Suppressor macrophage treated with lipopolysaccharide for 4 hours (primary cell): ENCODE data around the gene ASTE1.
"Not testable (repeated sequence)": the region's sequence is repeated elsewhere in the genome, so short reads cannot be mapped to it uniquely, and the experiment has no call there.

ENCODE experiments used
- DNase-seq: peaks from one replicate; pipeline ENCODE4 v3.0.0-alpha.2; 2020

Gene ASTE1

DNA sequence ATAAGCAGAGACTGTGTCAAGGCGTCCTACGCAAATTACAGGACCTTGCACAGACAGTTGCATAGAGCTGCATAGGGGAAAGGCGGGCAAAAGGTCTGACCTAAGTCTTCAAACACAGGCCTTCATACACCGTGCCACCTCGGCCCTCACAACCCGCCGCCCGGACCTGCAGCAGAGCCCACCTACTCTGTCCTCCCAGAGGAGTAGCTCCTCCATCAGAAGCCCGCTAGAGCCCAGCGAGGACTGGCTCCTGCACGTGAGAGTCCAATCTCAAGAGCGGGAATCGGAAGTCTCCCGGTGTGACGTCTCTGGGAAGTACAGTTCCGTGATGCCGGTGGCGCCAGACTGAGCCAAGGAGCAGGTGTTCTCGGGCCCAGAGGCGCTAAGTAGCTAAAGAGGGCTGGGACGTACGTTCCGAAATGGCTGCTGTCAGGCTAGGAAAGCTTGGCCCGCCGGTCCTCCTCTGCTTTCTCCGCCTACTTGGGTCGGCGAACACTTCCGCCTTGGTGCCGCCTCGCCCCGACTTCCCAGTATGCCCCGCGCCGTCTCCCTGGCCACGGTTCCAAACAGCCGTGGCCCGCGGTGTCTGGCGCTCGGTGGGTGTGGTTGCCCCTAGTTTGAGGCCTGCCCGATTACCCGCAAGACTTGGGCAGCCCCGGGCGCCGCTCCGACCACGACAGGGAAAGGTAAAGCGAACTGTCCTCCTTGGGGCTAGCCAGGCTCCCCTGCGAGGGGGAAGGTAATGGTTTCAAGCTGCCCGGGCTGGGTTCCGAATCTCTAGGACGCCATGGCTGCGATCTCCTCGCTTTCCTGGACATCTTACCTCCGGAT lies at the start of gene ASTE1, which contains the start of gene NEK11:
ASTE1 (minus strand) TSS at position 505 of the 831 bp plus-strand sequence. CDS start 1,519 bp downstream, outside the sequence.
NEK11 (plus strand) TSS at position 557 of the 831 bp plus-strand sequence. CDS start 2,832 bp downstream, outside the sequence.
- DNase-seq, result peak; percentile 92

DNA sequence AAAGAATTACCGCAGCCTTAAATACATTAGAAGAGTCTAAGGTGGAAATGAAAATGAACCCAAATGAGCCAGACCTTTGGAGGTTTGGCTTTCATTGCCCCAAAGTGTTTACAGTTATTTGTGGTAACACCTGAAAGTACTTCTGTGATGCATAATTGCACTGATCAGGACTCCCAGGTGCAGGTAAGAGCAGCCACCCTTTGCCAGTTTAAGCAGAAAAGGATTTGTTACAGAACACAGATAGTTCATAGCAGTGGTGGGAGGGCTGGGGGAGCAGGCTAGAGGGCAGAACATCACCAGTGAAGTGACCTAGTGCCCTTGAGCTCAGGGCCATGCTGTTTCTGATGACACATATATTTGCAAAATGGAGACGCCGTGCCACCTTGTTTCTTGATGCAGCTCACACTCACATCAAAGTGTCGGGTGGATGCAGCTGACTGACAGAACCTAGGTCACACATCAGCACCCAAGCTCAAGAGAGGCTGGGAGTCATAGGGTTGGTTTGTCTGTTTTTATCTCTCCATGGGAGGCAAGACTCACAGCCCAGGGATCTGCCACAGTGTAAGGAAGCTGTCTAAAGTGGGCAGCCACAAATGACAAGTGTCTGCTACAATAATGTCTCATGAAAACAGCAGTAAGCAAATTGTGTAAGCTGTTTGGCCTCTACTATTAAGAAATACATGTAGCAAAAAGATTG lies 49.2 kb upstream of the ASTE1 start:
- DNase-seq, result no peak

- DNase-seq, result no peak
Measured at GRCh38 chr3:131072845-131073244, 46.2 kb upstream of the ASTE1 start.

DNA sequence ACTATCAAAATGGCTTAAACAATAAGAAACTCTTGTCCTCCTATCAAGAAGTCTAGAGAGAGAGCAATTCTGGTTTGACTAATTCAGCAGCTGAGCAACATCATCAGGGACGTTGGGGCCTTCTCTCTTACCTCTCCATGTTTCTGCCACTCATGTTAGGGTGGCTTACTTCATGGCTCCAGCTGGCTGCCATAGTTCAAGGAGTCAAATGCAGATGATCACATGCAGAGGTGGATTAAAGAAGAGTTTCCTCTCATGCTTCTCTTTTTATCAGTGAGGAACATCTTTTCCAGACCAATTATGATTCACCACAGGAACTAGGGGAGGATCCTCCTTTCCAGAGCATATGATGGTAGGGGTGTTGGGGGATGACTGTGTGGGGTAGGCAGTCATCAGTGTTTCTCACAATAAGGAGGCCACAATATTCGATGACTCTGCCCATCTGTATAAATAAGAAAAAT lies 45.5 kb upstream of the ASTE1 start:
- peak; percentile 49 for DNase-seq

DNA sequence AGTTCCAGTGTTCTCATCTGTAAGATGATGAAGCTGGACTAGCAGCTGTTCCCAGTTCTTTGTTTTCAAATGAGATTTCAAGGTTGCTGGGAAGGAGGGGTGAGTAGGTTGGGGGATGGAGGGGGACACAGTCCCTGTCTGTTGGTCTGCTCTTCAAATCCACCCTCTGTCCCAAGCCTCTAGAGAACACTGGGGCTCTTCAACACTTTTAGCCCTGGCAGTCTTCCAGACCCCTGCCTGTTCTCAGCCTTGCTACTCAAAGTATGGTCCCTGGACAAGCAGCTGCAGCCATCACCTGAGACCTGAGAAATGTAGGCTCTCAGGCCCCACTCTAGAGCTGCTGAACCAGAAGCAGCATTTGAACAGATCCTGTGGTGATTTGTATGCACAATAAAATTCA lies 41.4 kb upstream of the ASTE1 start:
- no peak for DNase-seq

DNA sequence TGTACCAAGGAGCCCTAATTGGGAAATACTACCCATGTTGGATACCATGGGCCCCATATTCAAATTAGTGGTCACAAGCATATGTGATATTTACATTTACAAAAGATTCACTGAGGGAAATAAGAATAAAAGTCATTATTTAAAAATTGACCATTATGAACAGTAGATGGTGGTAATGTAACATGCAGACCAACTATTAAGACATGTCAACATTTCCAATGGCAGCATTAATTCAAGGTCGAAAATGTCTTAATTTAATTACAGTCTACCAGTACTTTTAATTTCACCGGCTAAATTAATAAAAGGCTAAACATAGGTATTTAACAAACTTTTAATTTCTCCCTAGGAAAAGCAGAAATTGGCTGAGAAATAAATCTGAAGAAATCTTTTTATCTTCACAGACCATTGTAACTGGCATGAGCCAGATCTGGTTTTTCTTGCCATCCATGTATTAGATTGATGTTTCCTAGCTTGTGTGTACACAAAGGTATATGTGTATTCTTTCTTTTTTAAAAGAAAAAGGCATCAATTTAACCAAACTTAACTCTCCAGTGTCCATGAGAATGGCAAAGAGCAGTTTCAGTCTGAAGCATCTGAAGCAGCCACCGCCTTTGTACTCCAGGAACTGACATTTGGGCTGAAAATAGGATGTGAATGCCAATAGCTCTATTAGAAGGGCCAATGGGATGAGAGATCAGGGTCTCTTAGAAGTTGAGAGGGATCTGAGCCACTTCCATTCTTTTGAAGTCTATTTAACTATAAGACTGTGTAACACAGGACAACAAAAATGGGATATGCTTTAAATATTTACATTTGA lies 26.6 kb upstream of the ASTE1 start:
- no peak for DNase-seq

DNA sequence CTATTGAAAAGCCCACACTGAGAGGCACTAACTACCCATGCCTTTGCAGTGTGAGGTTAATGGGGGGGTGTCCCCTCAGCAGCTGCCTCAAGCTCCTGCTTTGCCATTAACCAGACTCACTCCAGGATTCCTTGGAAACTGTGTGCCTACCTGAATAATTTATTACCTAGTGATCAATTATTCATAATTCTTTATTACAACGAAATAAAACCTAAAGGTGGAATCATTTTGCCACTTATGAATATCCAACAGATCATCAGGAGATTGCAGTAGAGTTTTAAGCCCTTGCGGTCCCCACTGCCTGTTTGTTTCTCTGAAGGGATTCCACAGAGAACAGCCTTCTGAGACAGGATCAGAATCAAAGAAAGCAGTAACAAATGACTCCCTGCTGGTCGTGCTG lies 23.4 kb upstream of the ASTE1 start:
- no peak for DNase-seq

DNA sequence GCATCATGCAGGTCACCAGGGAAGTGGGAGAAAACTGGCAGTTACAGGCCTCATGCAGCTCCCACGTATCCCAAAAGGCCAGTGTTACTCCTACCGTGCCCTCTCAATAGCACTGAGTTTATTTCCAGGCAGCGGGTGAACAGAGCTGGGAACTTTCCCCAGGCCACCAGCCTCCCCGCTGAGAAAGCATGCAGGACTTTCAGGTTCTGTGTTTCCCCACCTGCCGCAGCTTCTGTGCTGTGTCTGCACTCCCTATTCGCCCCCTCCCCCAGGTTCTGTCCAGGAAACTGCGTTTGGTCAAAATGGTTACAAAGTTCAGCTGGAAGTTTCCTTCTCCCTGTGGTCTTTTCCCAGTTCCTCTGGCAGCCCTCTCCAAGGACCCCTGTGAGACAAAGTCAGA lies 21.4 kb upstream of the ASTE1 start:
- no peak for DNase-seq

GRCh38 chr3:131047582-131047981 lies 21.0 kb upstream of the ASTE1 start:
- DNase-seq, result no peak

DNA sequence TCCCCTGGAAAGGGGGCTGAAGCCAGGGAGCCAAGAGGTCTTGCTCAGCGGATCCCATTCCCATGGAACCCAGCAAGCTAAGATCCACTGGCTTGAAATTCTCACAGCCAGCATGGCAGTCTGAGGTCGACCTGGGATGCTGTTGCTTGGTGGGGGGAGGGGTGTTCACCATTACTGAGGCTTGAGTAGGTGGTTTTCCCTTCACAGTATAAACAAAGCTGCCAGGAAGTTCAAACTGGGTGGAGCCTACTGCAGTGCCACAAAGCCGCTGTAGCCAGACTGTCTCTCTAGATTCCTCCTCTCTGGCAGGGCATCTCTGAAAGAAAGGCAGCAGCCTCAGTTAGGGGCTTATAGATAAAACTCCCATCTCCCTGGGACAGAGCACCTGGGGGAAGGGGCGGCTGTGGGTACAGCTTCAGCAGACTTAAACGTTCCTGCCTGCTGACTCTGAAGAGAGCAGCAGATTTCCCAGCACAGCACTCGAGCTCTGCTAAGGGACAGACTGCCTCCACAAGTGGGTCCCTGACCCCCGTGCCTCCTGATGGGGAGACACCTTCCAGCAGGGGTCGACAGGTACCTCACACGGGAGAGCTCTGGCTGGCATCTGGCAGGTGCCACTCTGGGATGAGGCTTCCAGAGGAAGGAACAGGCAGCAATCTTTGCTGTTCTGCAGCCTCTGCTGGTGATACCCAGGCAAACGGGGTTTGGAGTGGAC lies 15.8 kb upstream of the ASTE1 start:
- not testable (repeated sequence) for DNase-seq

DNA sequence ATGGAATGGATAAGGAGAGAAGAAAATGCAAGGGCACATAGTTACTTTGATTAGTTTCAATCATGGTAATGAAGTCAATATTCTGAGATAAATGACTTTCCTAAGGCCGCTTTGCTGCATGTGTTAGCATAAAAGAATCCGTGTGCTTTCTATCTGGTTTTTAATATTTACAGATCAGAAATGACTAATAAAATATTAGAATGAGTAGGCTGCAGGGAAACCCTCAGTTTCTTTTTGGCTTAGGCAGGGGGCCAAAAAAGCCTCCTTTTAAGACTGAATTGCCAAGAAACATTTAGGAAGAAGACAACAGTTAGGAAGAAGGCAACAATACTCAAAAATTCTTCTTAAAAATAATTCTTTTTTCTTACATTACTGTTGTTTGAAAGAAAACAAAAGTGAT lies 11.7 kb upstream of the ASTE1 start:
- no peak for DNase-seq

DNA sequence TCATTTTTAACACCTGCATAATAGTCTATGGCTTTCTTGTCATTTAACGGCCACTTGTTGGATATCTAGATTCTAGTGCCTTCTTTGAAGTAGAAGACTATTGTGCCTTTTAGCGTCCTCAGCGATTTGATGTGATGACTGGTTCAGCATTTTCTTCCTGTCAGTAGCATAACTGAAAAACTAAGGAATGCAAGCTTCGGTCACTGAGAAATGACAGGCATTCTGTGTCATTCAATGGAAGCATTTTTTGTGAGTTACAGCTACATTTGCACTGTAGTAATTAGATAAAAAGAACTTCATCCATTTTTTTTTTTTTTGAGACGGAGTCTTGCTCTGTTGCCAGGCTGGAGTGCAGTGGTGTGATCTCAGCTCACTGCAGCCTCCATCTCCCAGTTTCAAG lies 10.4 kb upstream of the ASTE1 start:
- DNase-seq, result no peak

DNA sequence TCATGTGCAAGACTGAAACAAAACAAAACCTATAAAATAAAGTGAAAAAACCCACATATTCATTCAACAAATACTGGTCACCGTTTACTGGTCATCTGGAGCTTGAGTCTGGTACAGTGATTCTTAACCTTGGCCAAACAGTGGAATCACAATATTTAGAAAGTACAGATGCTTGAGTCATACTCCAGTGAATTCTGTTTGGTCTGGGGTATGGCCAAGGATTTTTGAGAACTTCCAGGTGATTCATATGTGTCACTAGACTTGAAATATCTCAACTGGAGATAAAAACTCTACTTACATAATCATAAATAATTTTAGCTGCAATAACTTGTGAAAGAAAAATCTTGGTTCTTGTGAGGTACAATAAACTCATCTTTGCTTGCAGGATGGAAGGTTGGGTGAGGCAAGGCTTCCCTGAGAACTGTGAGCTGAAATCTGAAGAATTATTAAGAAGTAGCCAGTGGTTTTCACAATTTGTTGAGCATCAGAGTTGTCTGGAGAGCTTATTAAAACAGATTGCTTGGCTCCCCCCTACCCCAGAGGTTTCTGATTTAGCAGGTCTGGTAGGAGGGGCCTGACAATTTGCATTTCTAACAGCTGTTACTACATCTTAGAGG lies 9.7 kb upstream of the ASTE1 start:
- no peak for DNase-seq

GRCh38 chr3:131033480-131034080 lies 7.0 kb upstream of the ASTE1 start:
- peak; percentile 73 for DNase-seq

DNA sequence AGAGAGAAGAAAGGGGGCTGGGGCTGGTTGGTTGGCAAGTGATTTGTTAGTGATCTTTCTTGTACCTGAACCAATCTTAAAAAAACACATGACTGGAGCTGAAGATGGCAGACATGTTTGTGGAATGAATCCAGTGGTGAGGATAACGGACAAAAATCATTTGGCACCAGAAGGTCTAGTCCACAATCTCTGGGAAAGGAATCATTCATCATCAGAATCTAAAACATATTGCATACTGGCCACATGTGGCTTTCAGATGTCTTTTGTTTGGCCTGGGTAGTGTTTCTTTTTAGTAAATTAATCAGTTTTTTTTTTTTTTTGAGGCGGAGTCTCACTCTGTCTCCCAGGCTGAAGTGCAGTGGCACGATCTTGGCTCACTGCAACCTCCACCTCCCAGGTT lies 5.0 kb upstream of the ASTE1 start:
- no peak for DNase-seq

DNA sequence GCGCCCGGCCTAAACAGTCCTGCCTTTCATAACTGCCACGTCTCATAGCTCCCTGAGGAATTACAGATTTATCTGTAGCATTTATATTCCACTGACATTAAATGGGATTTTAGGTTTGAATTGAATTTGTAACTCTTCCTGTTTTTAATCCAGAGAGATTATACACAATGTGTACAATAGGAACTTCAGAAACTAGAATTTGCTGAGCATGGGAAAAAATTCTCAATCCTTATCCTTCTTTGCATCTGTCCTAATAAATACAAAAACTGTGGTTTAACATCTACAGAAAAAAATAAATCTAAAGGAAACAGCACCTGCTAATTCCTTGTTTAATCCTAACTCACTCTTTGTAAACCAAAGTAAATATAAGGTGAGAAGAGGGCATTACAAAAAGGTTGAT lies 2.2 kb upstream of the ASTE1 start:
- DNase-seq, result no peak

DNA sequence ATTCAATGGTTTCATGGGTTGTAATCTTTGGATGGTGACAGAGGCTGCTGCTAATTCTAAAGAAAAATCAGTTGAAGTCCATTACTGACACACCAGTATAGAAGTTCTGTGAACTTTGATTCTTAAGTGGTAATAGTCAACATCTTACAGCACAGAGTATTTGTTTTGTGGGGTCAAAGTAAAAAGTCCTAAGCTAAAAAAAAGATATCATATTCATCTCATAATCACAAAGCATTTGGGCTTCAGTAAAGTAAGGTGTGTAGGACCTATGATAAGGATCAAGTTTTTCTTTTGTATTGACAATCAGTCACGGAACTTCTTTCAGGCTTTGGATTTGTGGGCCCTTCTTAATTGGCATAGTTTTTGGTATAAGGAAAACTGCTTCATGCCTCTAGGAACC lies 1.1 kb downstream of the ASTE1 start:
- no peak for DNase-seq

DNA sequence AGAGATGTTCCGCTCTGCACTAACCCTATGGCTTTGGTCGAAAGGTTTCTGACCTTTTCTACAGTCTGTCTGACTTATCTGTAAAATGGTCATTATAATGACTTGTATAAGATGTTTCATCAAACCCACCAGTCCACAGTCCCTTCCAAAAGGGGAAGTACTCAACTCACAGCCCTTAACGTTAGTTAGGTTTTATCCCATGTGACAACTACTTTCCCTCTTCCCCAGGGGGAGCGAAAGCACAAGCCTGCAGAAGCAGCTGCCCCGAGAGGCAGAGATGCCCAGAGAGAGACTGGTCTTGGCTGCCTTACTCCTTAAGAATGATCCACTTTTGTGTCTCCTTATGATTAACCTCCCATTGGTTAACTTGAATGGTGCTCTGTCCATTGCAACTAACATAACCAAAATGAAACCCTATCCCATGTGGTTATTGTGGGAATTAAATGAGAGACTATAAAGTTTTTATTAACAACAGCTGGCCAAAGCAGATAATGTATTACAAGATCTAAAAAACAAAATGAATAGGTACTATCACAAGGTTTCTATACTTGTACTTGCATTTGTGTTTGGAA lies 6.4 kb downstream of the ASTE1 start:
- DNase-seq, result peak; percentile 68

DNA sequence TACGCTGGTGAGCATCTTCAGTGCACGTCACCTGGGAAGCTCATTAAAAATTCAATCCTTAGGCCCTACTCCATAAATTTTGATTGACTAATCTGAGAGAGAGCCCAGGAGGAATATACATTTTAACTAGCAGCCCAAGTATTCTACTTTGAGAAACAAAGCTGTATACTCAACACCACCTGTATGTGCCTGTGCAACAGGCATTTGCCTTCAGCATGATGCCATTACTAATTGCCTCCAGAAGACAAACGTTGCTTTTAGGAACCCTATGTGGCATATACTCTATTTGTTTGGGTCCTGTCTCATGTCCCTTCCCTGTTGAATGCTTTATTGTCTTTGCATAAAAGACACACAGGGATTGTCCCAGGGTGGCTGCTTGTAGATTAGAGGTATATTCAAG lies 7.7 kb downstream of the ASTE1 start:
- DNase-seq, result no peak

DNA sequence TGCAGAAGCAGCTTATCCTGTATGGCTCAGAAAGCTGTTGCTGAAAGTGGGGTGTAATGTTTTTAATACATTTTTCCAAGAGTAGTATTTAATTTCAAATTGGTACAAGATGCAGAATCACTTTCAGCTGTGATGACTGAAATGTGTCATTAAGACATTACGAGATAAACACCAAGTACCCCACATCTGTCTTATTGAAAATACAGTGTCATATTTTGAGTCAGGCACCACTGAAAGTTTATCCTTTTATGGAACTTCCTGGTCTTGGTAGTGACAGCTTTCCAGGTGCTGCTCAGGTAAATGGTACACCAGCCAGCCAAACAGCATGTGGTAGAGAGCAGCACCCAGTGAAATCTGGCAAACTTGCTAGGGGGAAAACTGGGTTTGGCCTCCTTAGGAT lies 16.9 kb downstream of the ASTE1 start:
- DNase-seq, result no peak

GRCh38 chr3:131008326-131008725 lies 18.3 kb downstream of the ASTE1 start:
- DNase-seq, result no peak
